Hepatic stellate cell (primary cell): ENCODE measurements around the gene RBFOX2.
A peak's percentile ranks its signal among the peaks of the same experiment; 100 is the strongest.
"Not testable (repeated sequence)": the region's sequence is repeated elsewhere in the genome, so short reads cannot be mapped to it uniquely, and the experiment has no call there.

Experiments used
- DNase-seq: peaks from one replicate; pipeline ENCODE4 v3.0.0; 2011; ENCODE audit warnings: low spot score

Gene RBFOX2

GRCh38 chr22:35821654-35822053, 207.0 kb downstream of the RBFOX2 start:
- DNase-seq, result no peak

GRCh38 chr22:35819421-35819820, 209.2 kb downstream of the RBFOX2 start:
- no peak for DNase-seq

- DNase-seq, result no peak
Measured at GRCh38 chr22:35818897-35819296, 209.7 kb downstream of the RBFOX2 start.

DNA sequence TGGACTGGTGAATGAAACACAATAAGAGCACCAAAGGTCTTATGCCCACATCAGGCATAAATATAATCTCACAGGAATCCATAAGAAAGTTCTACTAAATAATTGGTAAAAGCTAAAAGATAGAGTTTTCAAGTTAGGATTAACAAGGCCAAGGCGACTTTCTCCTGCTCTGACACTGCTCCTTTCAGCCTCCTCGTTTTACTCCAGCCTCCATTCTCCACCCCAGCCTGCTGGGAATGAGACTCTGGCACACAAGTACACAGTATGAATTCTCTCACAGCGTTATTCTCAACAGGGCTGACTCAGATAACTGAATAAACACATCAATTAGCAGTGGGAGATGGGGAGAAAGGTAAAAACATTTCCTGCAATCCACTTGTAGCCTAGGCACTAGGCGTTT, 216.0 kb downstream of the RBFOX2 start:
- no peak for DNase-seq

GRCh38 chr22:35811670-35812069, 217.0 kb downstream of the RBFOX2 start:
- DNase-seq, result no peak

DNA sequence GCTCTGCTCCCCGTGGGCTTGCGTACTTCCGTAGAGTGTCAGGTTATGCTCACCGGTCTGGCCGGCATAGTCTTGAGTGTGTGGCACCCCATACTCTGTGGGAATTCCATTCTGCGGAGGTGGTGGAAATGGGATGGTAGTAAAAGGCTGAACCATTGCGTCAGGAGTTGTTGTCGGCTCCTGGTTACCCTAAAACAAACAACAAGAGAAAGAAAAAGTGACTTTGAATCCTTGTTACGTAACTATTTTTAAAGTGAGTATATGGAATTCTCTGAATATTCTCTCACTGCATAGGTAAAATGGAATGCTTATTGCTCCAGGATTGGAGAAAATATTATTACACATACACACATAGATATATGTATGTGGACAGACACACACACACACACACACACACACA, 218.8 kb downstream of the RBFOX2 start:
- DNase-seq, result no peak

DNA sequence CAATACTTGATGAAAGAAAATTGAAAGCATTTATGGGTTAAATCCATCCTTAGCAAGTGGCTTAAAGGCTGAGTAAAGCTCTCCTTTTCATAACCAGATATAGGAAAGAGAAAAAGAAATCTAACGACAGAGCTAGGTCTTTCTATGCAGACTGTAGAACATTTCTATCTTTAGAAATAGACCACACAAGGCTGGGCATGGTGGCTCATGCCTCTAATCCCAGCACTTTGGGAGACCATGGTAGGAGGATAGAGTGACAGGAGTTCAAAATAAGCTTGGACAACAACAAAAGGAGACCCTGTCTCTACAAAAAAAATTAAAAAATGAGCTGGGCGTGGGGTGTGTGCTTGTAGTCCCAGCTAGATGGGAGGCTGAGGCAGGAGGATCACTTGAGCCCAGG, 220.2 kb downstream of the RBFOX2 start:
- no peak for DNase-seq

- not testable (repeated sequence) for DNase-seq
Measured at GRCh38 chr22:35806668-35807067, 222.0 kb downstream of the RBFOX2 start.

DNA sequence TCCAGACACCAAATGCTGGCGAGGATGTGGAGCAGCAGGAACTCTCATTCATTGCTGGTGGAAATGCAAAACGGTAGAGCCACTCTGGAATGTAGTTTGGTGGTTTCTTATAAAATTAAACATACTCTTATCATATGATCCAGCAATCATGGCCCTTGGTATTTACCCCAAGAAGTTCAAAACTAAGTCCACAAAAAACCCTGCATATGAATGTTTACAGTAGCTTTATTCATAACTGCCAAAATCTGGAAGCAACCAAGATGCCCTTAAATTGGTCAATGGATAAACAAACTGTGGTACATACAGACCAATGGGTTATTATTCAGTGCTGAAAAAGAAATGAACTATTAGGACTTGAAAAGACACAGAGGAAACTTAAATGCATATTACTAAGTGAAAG, 223.2 kb downstream of the RBFOX2 start:
- no peak for DNase-seq

GRCh38 chr22:35804421-35804820, 224.2 kb downstream of the RBFOX2 start:
- no peak for DNase-seq

DNA sequence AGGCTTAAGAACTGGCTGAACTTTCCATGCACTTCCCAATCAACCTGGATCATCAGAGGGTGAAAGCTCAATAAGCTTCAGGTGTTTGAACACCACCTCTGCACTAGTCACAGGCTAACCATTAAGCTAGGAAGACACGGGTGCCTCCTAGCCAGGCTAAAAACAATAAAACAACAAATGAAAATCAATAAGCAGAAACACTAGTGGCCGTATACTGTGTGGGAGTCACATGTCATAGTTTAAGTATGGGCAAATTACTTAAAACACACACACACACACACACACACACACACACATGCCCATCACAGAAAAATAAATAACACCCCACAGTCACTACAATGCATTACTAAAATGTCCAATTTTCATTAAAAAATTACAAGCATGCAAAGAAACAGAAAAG, 225.7 kb downstream of the RBFOX2 start:
- no peak for DNase-seq

GRCh38 chr22:35801301-35801700, 227.3 kb downstream of the RBFOX2 start:
- DNase-seq, result not testable (repeated sequence)

- DNase-seq, result no peak
Measured at GRCh38 chr22:35799150-35799549, 229.5 kb downstream of the RBFOX2 start.

DNA sequence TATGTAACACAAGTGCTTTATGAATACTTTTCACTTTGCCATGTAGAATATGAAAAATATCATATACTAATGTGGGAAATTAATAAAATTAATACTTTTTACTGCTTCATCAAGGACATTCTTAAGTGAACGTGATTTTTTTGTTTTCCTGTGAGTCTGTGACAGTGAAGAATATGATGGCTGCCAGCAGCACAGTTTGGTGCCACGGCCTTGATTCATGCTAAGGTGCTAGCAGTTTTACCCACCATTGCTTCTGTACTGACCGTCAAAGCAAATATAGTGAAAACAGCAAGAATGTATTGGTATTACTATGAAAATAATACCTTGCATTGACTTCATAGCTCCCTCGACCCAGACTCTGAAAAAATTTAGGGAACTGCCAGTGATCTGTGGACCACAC, 231.2 kb downstream of the RBFOX2 start:
- no peak for DNase-seq

GRCh38 chr22:35795476-35795875, 233.1 kb downstream of the RBFOX2 start:
- DNase-seq, result no peak

DNA sequence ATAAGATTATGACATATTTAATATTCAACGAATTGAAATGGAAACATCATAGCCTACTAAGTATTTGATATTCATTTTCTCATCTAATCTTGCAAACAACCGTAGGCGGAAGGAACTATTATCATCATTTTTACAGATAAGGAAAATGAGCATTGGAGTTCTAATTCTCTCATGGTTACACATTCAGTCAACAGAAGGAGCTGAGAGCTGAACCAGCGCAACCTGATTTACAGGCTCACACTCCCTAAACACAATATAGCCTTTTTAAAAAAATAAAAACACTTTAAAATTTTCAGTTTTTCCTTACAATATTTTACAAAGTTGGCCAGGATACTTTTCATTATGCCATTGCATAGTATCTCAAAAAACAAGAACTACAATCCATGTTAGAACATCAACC, 236.1 kb downstream of the RBFOX2 start:
- no peak for DNase-seq

DNA sequence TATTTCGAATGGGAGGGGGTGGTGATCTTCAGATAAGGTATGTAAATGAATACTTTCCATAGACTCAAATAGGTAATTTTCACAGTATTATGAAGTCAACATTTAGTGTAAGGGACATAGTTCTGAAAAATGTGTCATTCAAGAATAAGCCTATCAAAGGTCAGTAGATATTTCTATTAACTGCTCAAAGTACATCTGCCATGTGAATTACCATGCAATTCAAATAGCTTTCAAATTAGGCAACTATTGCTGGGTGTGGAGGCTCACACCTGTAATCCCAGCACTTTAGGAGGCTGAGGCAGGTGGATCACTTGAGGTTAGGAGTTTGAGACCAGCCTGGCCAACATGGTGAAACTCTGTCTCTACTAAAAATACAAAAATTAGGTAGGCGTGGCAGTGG, 236.8 kb downstream of the RBFOX2 start:
- DNase-seq, result not testable (repeated sequence)

GRCh38 chr22:35785181-35785923, 243.3 kb downstream of the RBFOX2 start:
- no peak for DNase-seq

DNA sequence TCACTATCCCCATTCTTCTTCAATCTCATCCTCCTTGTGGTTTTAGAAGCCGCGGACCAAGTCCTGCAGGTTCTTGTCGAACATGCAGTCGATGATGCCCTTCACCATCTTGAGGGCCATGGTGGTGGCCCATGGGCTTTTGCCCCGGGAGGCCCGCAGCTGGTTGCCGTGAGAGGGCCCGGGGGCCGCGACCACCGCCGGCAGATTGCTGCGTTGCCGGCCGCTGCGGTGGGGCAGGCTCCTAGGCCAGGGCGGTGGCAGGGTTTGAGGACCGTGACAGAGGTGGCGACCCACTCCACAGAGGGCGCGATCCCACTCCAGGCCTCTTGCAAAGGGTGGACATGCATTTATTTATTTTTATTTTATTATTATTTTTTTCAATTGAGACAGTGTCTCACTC, 244.0 kb downstream of the RBFOX2 start:
- no peak for DNase-seq

- no peak for DNase-seq
Measured at GRCh38 chr22:35783943-35784614, 244.5 kb downstream of the RBFOX2 start.

DNA sequence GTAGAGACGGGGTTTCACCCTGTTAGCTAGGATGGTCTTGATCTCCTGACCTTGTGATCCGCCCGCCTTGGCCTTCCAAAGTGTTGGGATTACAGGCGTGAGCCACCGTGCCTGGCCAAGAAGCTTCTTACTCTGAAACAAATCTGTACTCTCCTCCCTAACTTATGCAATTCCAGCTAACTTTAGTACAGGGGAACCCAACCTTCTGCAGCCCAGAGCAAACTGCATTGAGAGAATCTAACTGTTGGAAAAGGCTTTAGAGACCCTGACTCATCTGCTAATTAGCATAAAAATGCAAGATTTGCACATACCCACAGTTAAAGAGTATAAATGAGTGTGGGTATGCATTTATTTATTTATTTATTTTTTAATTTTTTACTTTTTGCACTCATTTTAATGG, 246.1 kb downstream of the RBFOX2 start:
- DNase-seq, result no peak

- DNase-seq, result no peak
Measured at GRCh38 chr22:35781898-35782297, 246.7 kb downstream of the RBFOX2 start.

DNA sequence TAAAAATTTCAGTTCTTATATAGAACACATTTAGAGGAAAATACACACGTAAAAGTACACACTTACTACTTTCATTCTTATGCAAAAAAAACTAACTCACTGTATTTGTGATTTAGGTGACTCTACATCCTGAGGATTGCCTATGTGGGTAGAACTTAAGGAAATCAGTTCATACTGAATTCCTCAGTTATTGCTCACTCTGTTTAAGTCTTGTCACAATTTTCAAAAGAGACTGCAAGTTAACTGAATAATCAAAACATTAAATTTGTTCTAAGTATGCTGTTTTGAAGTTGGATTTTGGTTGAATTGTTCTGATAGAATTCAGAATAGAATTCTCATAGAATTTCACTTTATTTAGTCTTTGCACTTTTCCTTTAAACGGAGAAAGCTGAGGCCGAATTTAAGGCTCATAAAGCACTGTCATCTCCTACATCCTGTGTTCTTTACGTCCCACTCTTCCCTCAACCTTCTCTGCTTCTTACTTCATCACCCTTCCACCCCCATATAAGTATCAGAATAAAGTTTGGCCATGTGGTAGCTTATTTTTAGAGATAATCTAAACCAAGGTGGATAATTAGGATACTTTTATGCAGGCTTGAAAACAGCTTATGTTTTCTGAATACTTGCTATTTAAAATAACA, 251.2 kb downstream of the RBFOX2 start:
- DNase-seq, result peak; percentile 41
